ENCODE measurements around the gene PNPT1.

- TF ChIP-seq SIN3A (IDR thresholded peaks at IDR 0.05; ENCODE audit: borderline replicate concordance, insufficient read depth, low read length) (peak; percentile 91; the same call in 1 of the 2 replicates), TAF1 (IDR thresholded peaks at IDR 0.05; ENCODE audit: borderline replicate concordance, insufficient read depth, low read length) (peak; percentile 95), POLR2AphosphoS5 (IDR thresholded peaks at IDR 0.05; ENCODE audit: low read depth, low read length) (peak; percentile 75)
These were observed 76.2 kb downstream of the PNPT1 start, which contains the start of gene PPP4R3B for GRCh38 chr2:55617175-55618024.

Data from PFSK-1 (cell line).